ENCODE measurements around the gene AP5S1. TPM values are rescaled to one million over a fixed set of nuclear protein-coding genes. Genes with fewer than 3 reads are reported as not detected.

Gene AP5S1
- total and polyA plus RNA-seq, 9 of the 15 experiments (the other 6 are each of a cell fraction or from before 2014, with no cell fraction given): 2.6 to 8.8 (median 4.4) TPM

DNA sequence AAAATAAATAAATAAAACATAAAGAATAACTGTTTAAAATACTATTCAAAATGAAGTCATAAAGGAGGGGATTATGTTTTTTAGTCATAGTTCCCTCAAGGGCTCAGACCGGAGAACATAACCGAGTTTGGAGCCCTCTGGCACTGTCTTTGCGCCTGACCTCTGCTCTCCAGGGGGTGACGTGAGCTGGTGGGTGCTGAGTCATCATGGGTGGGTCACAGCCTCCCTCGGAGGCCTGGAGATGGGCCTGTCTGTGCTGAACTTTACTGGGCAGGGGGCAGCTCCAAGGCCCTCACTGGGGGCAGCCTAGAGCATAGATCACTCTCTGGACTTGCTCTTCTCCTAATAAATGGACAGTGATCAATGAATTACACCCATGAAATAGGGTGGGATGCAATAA lies 23.1 kb downstream of the AP5S1 start (continued):
- TF ChIP-seq, protein P1, sequence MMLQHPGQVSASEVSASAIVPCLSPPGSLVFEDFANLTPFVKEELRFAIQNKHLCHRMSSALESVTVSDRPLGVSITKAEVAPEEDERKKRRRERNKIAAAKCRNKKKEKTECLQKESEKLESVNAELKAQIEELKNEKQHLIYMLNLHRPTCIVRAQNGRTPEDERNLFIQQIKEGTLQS (IDR thresholded peaks at IDR 0.05): peak; percentile 95
- TF ChIP-seq, protein P1 (CRISPR knock-in tag; conservative IDR thresholded peaks at IDR 0.05): no peak
- TF ChIP-seq EP400 (IDR thresholded peaks at IDR 0.05) (peak; percentile 57), MAFG (tag; conservative IDR thresholded peaks at IDR 0.05) (peak; percentile 91), RBBP5 (IDR thresholded peaks at IDR 0.05; ENCODE audit: borderline replicate concordance, insufficient read depth, low read length, poor library complexity, severe bottlenecking) (peak; percentile 30), TAF9B (IDR thresholded peaks at IDR 0.05; ENCODE audit: partially characterized antibody) (peak; percentile 30), ESRRA (IDR thresholded peaks at IDR 0.05; ENCODE audit: borderline replicate concordance, low read depth) (peak; percentile 38; the same call in 1 of the 2 replicates), RCOR1 (IDR thresholded peaks at IDR 0.05; ENCODE audit: borderline replicate concordance in 1 of 2, low read depth in 2 of 2, low read length in 2 of 2) (peak in 1 of 2 experiments; percentile 49; a peak in 1 of 4 replicates), CREB1 (IDR thresholded peaks at IDR 0.05) (peak; percentile 38; the same call in 1 of the 2 replicates), CREB1 (CRISPR knock-in tag; IDR thresholded peaks at IDR 0.05) (0 out of 2 replicates have a peak, but pooled peaks have one; percentile 57), ZNF140 (CRISPR knock-in tag; IDR thresholded peaks at IDR 0.05) (no peak), TSC22D4 (tag; IDR thresholded peaks at IDR 0.05) (no peak), MAFF (IDR thresholded peaks at IDR 0.05; ENCODE audit: low read length) (peak; percentile 75), NCOR1 (IDR thresholded peaks at IDR 0.05) (peak; percentile 29; the same call in 1 of the 2 replicates), ILF3 (IDR thresholded peaks at IDR 0.05; ENCODE audit: borderline replicate concordance) (no peak), PHTF2 (CRISPR knock-in tag; IDR thresholded peaks at IDR 0.05) (no peak), KDM5B (IDR thresholded peaks at IDR 0.05; ENCODE audit: insufficient replicate concordance, low read depth, low read length) (peak; percentile 50), ATF1 (CRISPR knock-in tag; IDR thresholded peaks at IDR 0.05) (no peak), ATF1 (tag; IDR thresholded peaks at IDR 0.05) (peak; percentile 77), NFE2 (IDR thresholded peaks at IDR 0.05; ENCODE audit: low read depth) (peak; percentile 97)
- TF ChIP-seq, protein P2, sequence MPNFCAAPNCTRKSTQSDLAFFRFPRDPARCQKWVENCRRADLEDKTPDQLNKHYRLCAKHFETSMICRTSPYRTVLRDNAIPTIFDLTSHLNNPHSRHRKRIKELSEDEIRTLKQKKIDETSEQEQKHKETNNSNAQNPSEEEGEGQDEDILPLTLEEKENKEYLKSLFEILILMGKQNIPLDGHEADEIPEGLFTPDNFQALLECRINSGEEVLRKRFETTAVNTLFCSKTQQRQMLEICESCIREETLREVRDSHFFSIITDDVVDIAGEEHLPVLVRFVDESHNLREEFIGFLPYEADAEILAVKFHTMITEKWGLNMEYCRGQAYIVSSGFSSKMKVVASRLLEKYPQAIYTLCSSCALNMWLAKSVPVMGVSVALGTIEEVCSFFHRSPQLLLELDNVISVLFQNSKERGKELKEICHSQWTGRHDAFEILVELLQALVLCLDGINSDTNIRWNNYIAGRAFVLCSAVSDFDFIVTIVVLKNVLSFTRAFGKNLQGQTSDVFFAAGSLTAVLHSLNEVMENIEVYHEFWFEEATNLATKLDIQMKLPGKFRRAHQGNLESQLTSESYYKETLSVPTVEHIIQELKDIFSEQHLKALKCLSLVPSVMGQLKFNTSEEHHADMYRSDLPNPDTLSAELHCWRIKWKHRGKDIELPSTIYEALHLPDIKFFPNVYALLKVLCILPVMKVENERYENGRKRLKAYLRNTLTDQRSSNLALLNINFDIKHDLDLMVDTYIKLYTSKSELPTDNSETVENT (CRISPR knock-in tag; IDR thresholded peaks at IDR 0.05): no peak
- TF ChIP-seq, protein P3, sequence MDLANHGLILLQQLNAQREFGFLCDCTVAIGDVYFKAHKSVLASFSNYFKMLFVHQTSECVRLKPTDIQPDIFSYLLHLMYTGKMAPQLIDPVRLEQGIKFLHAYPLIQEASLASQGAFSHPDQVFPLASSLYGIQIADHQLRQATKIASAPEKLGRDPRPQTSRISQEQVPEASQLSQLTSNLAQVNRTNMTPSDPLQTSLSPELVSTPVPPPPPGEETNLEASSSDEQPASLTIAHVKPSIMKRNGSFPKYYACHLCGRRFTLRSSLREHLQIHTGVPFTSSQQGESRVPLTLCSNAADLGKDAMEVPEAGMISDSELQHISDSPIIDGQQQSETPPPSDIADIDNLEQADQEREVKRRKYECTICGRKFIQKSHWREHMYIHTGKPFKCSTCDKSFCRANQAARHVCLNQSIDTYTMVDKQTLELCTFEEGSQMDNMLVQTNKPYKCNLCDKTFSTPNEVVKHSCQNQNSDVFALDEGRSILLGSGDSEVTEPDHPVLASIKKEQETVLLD (IDR thresholded peaks at IDR 0.05): 0 out of 2 replicates have a peak, but pooled peaks have one; percentile 27
- TF ChIP-seq, protein P4, sequence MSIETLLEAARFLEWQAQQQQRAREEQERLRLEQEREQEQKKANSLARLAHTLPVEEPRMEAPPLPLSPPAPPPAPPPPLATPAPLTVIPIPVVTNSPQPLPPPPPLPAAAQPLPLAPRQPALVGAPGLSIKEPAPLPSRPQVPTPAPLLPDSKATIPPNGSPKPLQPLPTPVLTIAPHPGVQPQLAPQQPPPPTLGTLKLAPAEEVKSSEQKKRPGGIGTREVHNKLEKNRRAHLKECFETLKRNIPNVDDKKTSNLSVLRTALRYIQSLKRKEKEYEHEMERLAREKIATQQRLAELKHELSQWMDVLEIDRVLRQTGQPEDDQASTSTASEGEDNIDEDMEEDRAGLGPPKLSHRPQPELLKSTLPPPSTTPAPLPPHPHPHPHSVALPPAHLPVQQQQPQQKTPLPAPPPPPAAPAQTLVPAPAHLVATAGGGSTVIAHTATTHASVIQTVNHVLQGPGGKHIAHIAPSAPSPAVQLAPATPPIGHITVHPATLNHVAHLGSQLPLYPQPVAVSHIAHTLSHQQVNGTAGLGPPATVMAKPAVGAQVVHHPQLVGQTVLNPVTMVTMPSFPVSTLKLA (conservative IDR thresholded peaks at IDR 0.05): 0 out of 4 replicates have a peak, but pooled peaks of 1 of the 2 experiments have one; percentile 23

All from K562 (cell line).